ENCODE results near the gene TPRN.
"Not testable (repeated sequence)": the region's sequence is repeated elsewhere in the genome, so short reads cannot be mapped to it uniquely, and the experiment has no call there.

The TPRN gene

GRCh38 chr9:137200311-137201204 is at the start of gene TPRN:
TSS of gene TPRN (minus strand) at chr9:137200741. CDS start at chr9:137200711, 30 bp downstream.
- DNase-seq (ENCODE audit: low read depth in 2 of 2, low spot score in 1 of 2) = peak; percentile 95

DNA sequence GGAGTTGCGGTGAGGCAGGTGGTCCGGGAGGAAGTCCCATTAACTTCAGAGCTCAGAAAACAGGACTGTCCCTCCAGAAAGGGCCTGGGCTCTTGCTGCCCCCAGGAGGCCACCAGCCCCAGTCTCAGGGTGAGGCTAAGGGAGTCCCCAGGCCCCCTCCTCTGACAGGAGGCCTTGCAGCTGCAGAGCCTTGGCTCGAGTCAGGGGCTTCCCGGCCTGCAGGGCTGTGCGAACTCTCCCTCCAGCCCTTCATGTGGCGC is 47.3 kb upstream of the TPRN start:
- DNase-seq (ENCODE audit: low read depth in 2 of 2, low spot score in 1 of 2) = no peak

GRCh38 chr9:137247135-137247915 is 46.8 kb upstream of the TPRN start:
- DNase-seq (ENCODE audit: low read depth in 2 of 2, low spot score in 1 of 2) = no peak

- no peak for DNase-seq (ENCODE audit: low read depth in 2 of 2, low spot score in 1 of 2)
Measured at GRCh38 chr9:137245450-137246421, 45.2 kb upstream of the TPRN start.

DNA sequence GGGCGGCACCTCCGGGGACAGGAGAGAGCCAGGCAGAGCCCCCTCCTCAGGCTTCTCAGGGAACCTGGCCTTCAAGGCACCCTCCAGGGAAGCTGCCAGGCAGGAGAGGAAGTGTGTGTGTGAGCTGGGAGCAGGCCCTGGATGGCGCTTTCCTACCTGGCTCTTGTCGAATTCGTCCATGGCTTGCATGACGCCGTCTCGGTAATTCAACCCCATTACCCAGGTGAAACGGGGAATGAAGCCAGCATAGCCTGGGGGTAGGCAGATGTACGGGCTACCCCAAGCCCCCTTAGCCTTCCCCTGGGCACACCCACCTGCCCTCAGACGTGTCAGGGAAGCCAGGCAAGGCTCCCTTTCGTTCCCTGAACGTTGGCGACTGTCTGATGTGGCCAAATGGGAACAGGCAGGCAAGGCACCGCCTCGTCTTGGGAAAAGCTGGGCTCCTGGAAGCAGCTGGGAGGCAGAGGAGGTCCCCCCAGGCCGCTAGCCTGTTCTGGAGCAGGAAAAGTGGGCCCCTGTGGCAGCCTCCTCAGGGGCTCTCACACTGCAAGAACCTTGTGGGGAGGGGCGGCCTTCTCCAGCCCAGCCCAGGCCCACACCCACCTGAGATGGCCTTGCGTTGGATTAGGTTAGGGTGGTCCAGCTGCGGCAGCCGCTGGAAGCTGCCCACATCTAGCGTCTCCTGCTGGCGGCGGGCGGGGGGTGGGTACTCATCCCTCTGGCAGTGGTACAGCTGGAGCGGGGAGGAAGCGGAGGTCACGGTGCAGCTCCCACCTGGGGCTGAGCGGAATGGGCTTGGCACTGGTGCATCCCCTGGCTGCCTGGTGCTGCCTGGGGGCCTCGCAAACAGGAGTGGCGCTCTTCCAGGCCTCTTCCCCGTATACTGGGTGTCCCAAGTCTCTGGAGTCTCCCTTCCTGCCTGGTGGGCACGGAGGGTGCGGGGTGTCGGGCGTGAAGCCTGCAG is 44.2 kb upstream of the TPRN start:
- DNase-seq (ENCODE audit: low read depth in 2 of 2, low spot score in 1 of 2) = no peak

DNA sequence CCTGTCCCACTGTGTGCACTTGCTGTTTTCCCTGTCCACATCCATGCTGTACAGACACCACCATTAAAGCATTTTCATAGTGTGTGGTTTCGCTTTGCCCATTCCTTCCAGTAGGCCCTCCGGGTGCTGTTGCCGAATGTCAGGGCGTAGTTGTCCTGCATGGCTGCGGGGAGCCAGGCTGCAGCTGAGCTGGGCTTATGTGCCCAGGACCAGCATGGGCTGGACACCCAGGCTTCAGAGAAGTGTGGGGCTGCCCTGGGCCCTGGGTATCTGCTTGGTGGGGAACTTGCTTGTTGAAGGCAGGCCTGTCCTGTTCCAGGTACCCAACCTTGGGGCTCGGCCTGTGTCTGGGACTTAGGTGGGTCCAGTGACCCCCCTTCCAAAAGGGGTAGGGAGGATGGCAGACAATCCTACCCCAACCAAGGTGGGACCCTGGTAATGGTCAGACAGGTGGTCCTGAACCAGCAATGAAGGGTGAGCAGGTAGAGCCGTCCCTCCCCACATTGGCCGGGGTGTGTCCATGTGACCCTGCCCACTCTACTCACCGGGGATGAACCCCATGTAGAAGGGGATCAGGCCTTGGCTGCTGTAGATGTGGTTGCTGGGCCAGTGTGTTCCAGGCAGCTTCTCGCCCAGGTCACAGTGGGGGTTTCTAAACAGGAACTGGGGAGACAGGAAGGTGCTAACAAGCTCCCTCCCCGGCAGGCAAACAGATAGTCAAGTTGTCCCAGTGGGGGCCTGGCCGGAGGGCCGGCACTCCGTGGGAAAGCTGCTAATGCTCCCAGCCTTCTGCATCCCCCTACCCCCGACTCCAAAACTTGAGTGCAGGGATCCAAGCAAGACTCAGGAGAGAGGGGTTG is 43.3 kb upstream of the TPRN start:
- no peak for DNase-seq (ENCODE audit: low read depth in 2 of 2, low spot score in 1 of 2)

DNA sequence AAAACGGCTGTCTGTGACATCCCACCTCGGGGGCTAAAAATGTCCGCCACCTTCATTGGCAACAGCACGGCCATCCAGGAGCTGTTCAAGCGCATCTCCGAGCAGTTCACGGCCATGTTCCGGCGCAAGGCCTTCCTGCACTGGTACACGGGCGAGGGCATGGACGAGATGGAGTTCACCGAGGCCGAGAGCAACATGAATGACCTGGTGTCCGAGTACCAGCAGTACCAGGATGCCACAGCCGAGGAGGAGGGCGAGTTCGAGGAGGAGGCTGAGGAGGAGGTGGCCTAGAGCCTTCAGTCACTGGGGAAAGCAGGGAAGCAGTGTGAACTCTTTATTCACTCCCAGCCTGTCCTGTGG is 42.7 kb upstream of the TPRN start:
- DNase-seq (ENCODE audit: low read depth in 2 of 2, low spot score in 1 of 2) = not testable (repeated sequence)

DNA sequence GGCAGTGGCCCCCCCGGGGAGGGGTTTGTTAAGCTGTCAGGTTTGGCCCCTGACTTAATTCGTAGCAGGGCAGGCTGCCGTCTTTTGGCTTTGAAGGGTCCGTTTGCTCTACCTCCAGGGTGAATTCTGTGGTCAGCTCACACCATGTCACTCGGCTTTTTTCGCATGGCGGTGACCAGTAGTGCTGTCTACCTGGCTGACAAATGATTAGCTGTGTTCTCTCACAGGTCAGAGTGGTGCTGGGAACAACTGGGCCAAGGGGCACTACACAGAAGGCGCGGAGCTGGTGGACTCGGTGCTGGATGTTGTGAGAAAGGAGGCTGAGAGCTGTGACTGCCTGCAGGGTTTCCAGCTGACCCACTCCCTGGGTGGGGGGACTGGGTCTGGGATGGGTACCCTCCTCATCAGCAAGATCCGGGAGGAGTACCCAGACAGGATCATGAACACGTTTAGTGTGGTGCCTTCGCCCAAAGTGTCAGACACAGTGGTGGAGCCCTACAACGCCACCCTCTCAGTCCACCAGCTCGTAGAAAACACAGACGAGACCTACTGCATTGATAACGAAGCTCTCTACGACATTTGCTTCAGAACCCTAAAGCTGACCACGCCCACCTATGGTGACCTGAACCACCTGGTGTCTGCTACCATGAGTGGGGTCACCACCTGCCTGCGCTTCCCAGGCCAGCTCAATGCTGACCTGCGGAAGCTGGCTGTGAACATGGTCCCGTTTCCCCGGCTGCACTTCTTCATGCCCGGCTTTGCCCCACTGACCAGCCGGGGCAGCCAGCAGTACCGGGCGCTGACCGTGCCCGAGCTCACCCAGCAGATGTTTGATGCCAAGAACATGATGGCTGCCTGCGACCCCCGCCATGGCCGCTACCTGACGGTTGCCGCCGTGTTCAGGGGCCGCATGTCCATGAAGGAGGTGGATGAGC is 42.0 kb upstream of the TPRN start:
- DNase-seq (ENCODE audit: low read depth in 2 of 2, low spot score in 1 of 2) = no peak

- peak in 1 of 2 donors; percentile 57 for DNase-seq (ENCODE audit: low read depth in 2 of 2, low spot score in 1 of 2)
Measured at GRCh38 chr9:137241490-137242268, 41.1 kb upstream of the TPRN start.

DNA sequence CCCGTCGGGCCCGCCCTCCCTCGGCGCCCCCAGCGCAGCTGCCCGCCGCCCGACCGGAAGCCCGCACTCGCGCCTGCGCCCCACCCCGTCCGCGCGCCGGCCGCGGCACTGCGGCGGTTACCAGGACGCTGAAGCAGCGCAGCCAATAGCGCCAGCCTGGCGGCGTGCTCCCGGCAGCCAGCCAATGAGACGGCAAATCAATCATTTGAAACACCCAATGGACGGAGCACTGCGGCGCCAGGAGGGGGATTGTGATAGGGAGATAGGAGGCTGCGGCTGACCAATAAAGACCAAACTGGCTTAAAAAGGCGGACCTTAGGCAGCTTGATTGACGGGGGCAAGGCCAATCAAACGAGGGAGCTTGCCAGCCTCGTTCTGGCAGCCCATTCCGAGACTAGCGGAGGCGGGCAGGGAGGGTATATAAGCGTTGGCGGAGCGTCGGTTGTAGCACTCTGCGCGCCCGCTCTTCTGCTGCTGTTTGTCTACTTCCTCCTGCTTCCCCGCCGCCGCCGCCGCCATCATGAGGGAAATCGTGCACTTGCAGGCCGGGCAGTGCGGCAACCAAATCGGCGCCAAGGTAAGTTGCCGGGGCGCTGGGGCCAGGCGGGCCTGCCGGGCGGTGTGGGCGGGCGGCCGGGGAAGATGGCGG is 40.4 kb upstream of the TPRN start, which contains the start of gene TUBB4B:
TUBB4B (plus strand) TSS at position 447 of the 649 bp plus-strand sequence; CDS start at position 521, 74 bp downstream.
- DNase-seq (ENCODE audit: low read depth in 2 of 2, low spot score in 1 of 2) = peak; percentile 94 to 95

DNA sequence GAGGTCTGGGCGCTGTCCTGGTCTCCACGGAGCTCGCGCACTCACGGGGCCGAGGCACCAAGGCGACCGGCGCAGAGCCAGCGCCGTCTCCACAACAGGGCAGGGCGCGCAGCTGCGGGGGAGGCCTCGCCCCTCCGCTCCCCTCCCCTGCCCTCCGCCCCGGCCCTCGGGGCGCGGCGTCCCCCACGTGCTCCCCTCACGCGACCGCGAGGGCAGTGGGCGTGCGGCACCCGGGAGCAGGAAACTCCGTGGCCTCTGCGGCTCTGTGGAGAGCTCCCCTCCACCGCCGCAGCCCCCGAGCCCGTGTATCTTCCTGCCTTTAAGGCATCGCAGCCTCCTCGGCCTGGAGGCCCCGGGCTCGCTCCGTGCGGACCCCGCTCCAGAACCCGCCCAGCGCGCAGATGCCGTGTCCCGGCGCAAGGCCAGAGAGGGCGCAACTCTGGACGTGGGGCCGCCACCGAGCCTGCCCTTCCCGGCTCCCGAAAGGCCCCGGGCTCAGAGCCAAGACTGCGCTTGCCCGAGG is 39.8 kb upstream of the TPRN start:
- DNase-seq (ENCODE audit: low read depth in 2 of 2, low spot score in 1 of 2) = peak in 1 of 2 donors; percentile 33

DNA sequence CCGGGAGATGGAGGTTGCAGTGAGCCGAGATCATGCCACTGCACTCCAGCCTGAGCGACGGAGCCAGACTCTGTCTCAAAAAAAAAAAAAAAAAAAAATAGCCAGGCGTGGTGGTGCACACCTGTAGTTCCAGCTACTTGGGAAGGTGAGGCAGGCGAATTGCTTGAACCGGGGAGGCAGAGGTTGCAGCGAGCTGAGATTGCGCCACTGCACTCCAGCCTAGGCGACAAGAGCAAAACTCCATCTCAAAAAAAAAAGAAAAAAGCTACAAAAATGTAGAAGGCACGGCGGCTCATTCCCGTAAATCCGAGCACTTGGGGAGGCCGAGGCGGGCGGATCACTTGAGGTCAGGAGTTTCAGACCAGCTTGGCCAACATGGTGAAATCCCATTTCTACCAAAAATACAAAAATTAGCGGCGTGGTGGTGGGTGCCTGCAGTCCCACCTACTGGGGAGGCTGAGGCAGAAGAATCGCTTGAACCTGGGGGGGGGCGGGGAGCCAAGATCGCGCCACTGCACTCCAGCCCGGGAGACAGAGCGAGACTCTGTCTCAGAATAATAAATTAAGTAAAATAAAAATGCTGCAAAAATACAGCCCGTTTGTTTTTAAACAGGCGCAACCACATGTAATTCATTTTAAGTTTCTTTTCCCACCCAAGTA is 39.1 kb upstream of the TPRN start:
- not testable (repeated sequence) for DNase-seq (ENCODE audit: low read depth in 2 of 2, low spot score in 1 of 2)

DNA sequence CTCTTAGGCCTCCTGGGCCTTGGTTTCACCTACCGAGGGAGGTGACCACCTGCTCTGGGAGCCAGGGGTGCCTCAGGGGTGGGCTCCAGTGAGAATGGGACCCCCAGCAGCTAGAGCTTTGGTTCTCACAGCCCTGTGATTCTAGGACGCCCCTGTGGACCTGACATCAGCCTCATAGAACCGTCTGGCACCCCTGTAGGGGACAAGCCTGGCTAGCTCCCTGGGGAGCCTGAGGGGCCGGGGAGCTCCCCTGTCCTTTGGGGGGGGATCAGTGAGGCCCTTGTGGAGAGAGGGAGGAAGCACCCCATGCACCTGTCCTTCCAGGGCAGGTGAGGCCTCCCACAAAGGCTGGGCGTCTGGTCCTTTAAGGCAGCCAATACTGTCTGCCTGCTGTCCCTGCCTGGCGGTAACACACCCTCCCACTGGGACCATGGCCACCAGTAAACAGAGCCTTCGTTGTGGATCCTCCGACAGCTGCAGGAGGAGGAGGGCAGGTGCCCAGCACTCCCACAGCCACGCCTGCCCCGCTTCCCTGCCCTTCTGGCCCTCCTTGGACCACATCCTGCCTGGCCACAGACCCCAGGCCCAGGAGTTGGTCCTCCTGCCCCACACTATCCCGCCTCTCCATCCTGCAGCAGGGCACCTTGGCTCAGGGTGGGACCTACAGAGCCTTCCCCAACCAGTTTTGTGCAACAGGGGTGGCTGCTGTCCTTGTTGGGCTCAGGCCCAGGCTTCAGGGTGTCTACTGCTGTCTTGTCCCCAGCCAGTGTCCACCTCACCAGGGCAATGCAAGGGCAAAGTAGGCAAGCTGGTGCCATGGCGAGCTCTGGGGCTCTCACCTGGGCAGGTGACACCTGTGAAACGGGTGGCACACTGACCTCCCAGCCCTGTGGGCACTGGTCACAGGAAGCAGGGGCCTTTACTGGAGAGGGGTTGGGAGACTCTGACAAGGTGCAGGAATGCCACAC is 37.5 kb upstream of the TPRN start:
- no peak for DNase-seq (ENCODE audit: low read depth in 2 of 2, low spot score in 1 of 2)

- no peak for DNase-seq (ENCODE audit: low read depth in 2 of 2, low spot score in 1 of 2)
Measured at GRCh38 chr9:137236936-137237421, 36.4 kb upstream of the TPRN start.
